ENCODE data around the gene SF3B6.

GRCh38 chr2:24123195-24123921 is 47.2 kb upstream of the SF3B6 start, which contains the start of the genes FAM228B and PFN4:
- TF ChIP-seq CTCF (conservative IDR thresholded peaks at IDR 0.05 in 1 of 2, IDR thresholded peaks at IDR 0.05 in 1 of 2; ENCODE audit: low read depth in 1 of 2, low read length in 2 of 2) (no peak), EZH2 (IDR thresholded peaks at IDR 0.05; ENCODE audit: low read length, missing control alignments) (no peak)

All from fibroblast of lung (primary cell).